NCI-H524 treated with DMSO at 0.1 percent for 48 hours (cell line): ENCODE data around the gene PSMD14.

ENCODE experiments used
- DNase-seq: peaks from one replicate; lab custom pipeline; 2025; lab: John Stamatoyannopoulos, UW

The PSMD14 gene

GRCh38 chr2:161419638-161420190 is 111.5 kb downstream of the PSMD14 start:
- no peak for DNase-seq

- no peak for DNase-seq
Measured at GRCh38 chr2:161420406-161421074, 112.3 kb downstream of the PSMD14 start.

GRCh38 chr2:161421686-161422085 is 113.5 kb downstream of the PSMD14 start:
- no peak for DNase-seq

GRCh38 chr2:161422816-161423403 is 114.7 kb downstream of the PSMD14 start:
- no peak for DNase-seq

GRCh38 chr2:161423421-161424393 is 115.5 kb downstream of the PSMD14 start:
- no peak for DNase-seq

GRCh38 chr2:161424394-161424769 is 116.2 kb downstream of the PSMD14 start:
- DNase-seq = no peak

GRCh38 chr2:161424891-161425727 is 116.9 kb downstream of the PSMD14 start:
- no peak for DNase-seq

- no peak for DNase-seq
Measured at GRCh38 chr2:161425728-161426454, 117.7 kb downstream of the PSMD14 start.

- DNase-seq = no peak
Measured at GRCh38 chr2:161426455-161426921, 118.3 kb downstream of the PSMD14 start.

GRCh38 chr2:161426922-161427663 is 118.9 kb downstream of the PSMD14 start:
- DNase-seq = no peak

- DNase-seq = no peak
Measured at GRCh38 chr2:161427664-161428587, 119.7 kb downstream of the PSMD14 start.

- DNase-seq = no peak
Measured at GRCh38 chr2:161430386-161430785, 122.2 kb downstream of the PSMD14 start.

GRCh38 chr2:161432107-161432506 is 123.9 kb downstream of the PSMD14 start:
- DNase-seq = no peak

- DNase-seq = no peak
Measured at GRCh38 chr2:161434118-161434517, 125.9 kb downstream of the PSMD14 start.

- no peak for DNase-seq
Measured at GRCh38 chr2:161436411-161436810, 128.2 kb downstream of the PSMD14 start.

GRCh38 chr2:161438598-161438997 is 130.4 kb downstream of the PSMD14 start:
- DNase-seq = no peak

GRCh38 chr2:161445097-161445496 is 136.9 kb downstream of the PSMD14 start:
- no peak for DNase-seq

GRCh38 chr2:161448431-161448830 is 140.2 kb downstream of the PSMD14 start:
- no peak for DNase-seq
